Ovary (tissue), 3 donors: Measurements from ENCODE around the gene RBBP8.

Experiments
- EP300 ChIP-seq: sonication (generic); formaldehyde crosslinking; IDR thresholded peaks from one replicate; pipeline ENCODE4 v1.6.1; 2017; ENCODE audit warnings: antibody characterized with exemption
- POLR2A ChIP-seq: fragments of 450-650 bp; IDR thresholded peaks from one replicate; pipeline ENCODE4 v1.6.1; 2017; ENCODE audit warnings: antibody characterized with exemption, mild to moderate bottlenecking, moderate library complexity
- TF ChIP-seq, protein P1 (sequence below), 3 donors: fragments of 450-650 bp in 2 of 3; fragments of 200-600 bp in 1 of 3; IDR thresholded peaks; one replicate each; pipeline versions ENCODE4 v1.5.1 to v1.8.0; 2016 to 2022; ENCODE audit warnings: antibody characterized with exemption in 3 of 3, mild to moderate bottlenecking in 1 of 3
- donor health status: DM: no; HTN: no; CAD: no.

DNA sequence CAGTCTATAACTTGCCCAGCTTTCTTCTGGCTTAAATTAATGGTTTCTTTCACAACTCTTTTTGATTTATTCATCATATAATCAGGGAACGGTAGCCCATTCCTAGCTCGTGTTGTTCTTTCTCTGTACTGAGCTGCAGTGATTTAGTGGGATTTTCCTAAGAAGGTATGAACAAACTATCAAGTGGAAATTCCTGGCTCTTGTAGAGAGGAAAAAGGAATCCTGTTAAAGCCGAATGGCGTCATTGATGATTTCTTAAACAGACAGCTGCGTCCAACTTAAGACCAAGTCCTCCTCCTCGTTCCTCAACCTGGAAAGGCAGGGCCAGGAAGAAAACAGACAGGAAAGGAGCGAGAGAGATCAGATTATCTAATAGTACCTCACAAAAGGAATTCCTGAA is 132.9 kb downstream of the RBBP8 start:
- TF ChIP-seq, protein P1, sequence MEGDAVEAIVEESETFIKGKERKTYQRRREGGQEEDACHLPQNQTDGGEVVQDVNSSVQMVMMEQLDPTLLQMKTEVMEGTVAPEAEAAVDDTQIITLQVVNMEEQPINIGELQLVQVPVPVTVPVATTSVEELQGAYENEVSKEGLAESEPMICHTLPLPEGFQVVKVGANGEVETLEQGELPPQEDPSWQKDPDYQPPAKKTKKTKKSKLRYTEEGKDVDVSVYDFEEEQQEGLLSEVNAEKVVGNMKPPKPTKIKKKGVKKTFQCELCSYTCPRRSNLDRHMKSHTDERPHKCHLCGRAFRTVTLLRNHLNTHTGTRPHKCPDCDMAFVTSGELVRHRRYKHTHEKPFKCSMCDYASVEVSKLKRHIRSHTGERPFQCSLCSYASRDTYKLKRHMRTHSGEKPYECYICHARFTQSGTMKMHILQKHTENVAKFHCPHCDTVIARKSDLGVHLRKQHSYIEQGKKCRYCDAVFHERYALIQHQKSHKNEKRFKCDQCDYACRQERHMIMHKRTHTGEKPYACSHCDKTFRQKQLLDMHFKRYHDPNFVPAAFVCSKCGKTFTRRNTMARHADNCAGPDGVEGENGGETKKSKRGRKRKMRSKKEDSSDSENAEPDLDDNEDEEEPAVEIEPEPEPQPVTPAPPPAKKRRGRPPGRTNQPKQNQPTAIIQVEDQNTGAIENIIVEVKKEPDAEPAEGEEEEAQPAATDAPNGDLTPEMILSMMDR (IDR thresholded peaks at IDR 0.05) = no peak
- TF ChIP-seq POLR2A = no peak
- no peak for TF ChIP-seq EP300
